WTC11 (cell line): ENCODE measurements around the gene HNF1A. TPM values are rescaled to one million over a fixed set of nuclear protein-coding genes. Genes with fewer than 3 reads are reported as not detected.

Experiments
- ATAC-seq: fragments of 200-7000 bp; cut with Tn5 transposase; 2 replicates; pipeline ENCODE4 v1.10.0; 2021; ENCODE audit warnings: mild to moderate bottlenecking, moderate library complexity
- CTCF ChIA-PET: fragments of 300-600 bp; sonication (Branson Sonifier 250); formaldehyde crosslinking; loops from one replicate; lab custom pipeline; 2021; ENCODE audit warnings: antibody characterized with exemption; lab: Charles Lee
- POLR2A ChIA-PET: fragments of 350-600 bp; sonication (Branson Sonifier 250); formaldehyde crosslinking; loops from one replicate; lab custom pipeline; 2021; ENCODE audit warnings: antibody characterized with exemption; lab: Charles Lee
- DNase-seq: peaks from one replicate; pipeline ENCODE4 v3.0.0; 2021; ENCODE audit warnings: low spot score
- H3K27ac Mint-ChIP-seq: 2 replicates; pipeline ENCODE4 v1.8.0; 2021; ENCODE audit warnings: mixed read lengths
- H3K27me3 Mint-ChIP-seq: 2 replicates; pipeline ENCODE4 v1.8.0; 2021; ENCODE audit warnings: low read depth, mild to moderate bottlenecking, moderate library complexity, mixed read lengths
- H3K36me3 Mint-ChIP-seq: 2 replicates; pipeline ENCODE4 v1.8.0; 2021; ENCODE audit warnings: mixed read lengths
- H3K4me1 Mint-ChIP-seq: 2 replicates; pipeline ENCODE4 v1.8.0; 2022; ENCODE audit warnings: mixed read lengths
- H3K4me3 Mint-ChIP-seq: 2 replicates; pipeline ENCODE4 v1.8.0; 2021; ENCODE audit warnings: mild to moderate bottlenecking, moderate library complexity, mixed read lengths
- H3K9me3 Mint-ChIP-seq: 2 replicates; pipeline ENCODE4 v1.8.0; 2021; ENCODE audit warnings: mixed read lengths
- ESRRA ChIP-seq: sonication (generic); formaldehyde crosslinking; IDR thresholded peaks from 2 replicates; pipeline ENCODE4 v1.8.1; 2022; ENCODE audit warnings: mild to moderate bottlenecking, missing genetic modification reagents, borderline replicate concordance
- FOXP1 ChIP-seq: sonication (generic); formaldehyde crosslinking; IDR thresholded peaks from 2 replicates; pipeline ENCODE4 v1.8.0; 2022; ENCODE audit warnings: missing genetic modification reagents, mild to moderate bottlenecking, moderate library complexity, borderline replicate concordance
- GABPB1 ChIP-seq: sonication (generic); formaldehyde crosslinking; IDR thresholded peaks from 2 replicates; pipeline ENCODE4 v1.8.1; 2023; ENCODE audit warnings: mild to moderate bottlenecking, missing genetic modification reagents
- IRF2 ChIP-seq: sonication (generic); formaldehyde crosslinking; IDR thresholded peaks from 2 replicates; pipeline ENCODE4 v1.8.0; 2022; ENCODE audit warnings: low read depth, missing genetic modification reagents, borderline replicate concordance
- KAT7 ChIP-seq: sonication (generic); formaldehyde crosslinking; IDR thresholded peaks from 2 replicates; pipeline ENCODE4 v1.8.1; 2023; ENCODE audit warnings: missing genetic modification reagents, mild to moderate bottlenecking, borderline replicate concordance
- MYBL2 ChIP-seq: sonication (generic); formaldehyde crosslinking; IDR thresholded peaks from 2 replicates; pipeline ENCODE4 v1.8.1; 2023; ENCODE audit warnings: mild to moderate bottlenecking, moderate library complexity, missing genetic modification reagents
- NFYB ChIP-seq: sonication (generic); formaldehyde crosslinking; conservative IDR thresholded peaks from 2 replicates; pipeline ENCODE4 v1.8.0; 2022; ENCODE audit warnings: low read depth, missing genetic modification reagents
- NR3C1 ChIP-seq: sonication (generic); formaldehyde crosslinking; conservative IDR thresholded peaks from 2 replicates; pipeline ENCODE4 v1.8.1; 2023; ENCODE audit warnings: low read depth, mild to moderate bottlenecking, missing genetic modification reagents
- PRRX2 ChIP-seq: fragments of 250-450 bp; sonication (Bioruptor Pico); IDR thresholded peaks from 2 replicates; pipeline ENCODE4 v1.8.0; 2021; ENCODE audit warnings: mild to moderate bottlenecking
- ZNF121 ChIP-seq: sonication (generic); formaldehyde crosslinking; IDR thresholded peaks from 2 replicates; pipeline ENCODE4 v1.8.0; 2023; ENCODE audit warnings: missing genetic modification reagents
- total RNA-seq: library from RNA; stranded (reverse); gene quantifications from 3 replicates; pipeline ENCODE4 v1.2.3, GENCODE V29; 2021
- TF ChIP-seq, protein P1 (sequence below): sonication (generic); formaldehyde crosslinking; IDR thresholded peaks from 2 replicates; pipeline ENCODE4 v1.8.0; 2022; ENCODE audit warnings: mild to moderate bottlenecking, missing genetic modification reagents
- TF ChIP-seq, protein P2 (sequence below): fragments of 250-450 bp; sonication (Bioruptor Pico); IDR thresholded peaks from 2 replicates; pipeline ENCODE4 v2.1.2; 2022; ENCODE audit warnings: mild to moderate bottlenecking, moderate library complexity
- TF ChIP-seq, protein P3 (sequence below): sonication (generic); formaldehyde crosslinking; IDR thresholded peaks from 2 replicates; pipeline ENCODE4 v1.8.0; 2022; ENCODE audit warnings: missing genetic modification reagents
- TF ChIP-seq, protein P4 (sequence below): sonication (generic); formaldehyde crosslinking; IDR thresholded peaks from 2 replicates; pipeline ENCODE4 v1.8.0; 2023; ENCODE audit warnings: mild to moderate bottlenecking, missing genetic modification reagents
- TF ChIP-seq, protein P5 (sequence below): sonication (generic); formaldehyde crosslinking; IDR thresholded peaks from 2 replicates; pipeline ENCODE4 v1.8.0; 2023; ENCODE audit warnings: missing genetic modification reagents, mild to moderate bottlenecking, borderline replicate concordance

The HNF1A gene
- total RNA-seq, 1 experiment from 2014 or later: not detected

DNA sequence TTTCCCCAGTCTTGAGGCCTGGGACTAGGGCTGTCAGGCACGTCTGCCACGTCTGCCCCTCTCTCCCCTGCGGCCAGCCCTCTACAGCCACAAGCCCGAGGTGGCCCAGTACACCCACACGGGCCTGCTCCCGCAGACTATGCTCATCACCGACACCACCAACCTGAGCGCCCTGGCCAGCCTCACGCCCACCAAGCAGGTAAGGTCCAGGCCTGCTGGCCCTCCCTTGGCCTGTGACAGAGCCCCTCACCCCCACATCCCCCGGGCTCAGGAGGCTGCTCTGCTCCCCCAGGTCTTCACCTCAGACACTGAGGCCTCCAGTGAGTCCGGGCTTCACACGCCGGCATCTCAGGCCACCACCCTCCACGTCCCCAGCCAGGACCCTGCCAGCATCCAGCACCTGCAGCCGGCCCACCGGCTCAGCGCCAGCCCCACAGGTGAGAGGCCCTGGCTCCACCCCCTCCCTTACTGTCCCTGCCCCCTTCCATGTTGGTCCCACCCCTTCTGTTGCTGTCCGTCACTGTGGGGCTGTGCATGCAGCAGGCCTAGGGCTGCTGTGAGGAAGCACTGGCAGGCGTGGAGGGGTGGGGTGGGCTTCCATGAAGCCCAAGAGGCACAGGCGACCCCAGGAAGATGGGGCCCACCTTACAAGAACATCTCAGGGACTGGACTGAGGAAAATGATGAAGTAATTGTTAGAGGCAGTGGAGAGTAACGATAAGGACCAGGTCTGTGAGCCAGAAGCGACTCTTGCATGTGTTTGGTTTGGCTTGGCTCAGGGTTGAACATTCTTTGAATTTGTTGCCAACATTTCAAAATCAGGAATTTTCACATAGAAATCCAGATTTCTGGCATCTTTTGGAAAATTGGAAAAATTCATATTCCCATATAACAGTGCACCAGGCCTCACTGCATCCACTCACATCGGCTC is 21.1 kb downstream of the HNF1A start (continued):
- TF ChIP-seq, protein P1, sequence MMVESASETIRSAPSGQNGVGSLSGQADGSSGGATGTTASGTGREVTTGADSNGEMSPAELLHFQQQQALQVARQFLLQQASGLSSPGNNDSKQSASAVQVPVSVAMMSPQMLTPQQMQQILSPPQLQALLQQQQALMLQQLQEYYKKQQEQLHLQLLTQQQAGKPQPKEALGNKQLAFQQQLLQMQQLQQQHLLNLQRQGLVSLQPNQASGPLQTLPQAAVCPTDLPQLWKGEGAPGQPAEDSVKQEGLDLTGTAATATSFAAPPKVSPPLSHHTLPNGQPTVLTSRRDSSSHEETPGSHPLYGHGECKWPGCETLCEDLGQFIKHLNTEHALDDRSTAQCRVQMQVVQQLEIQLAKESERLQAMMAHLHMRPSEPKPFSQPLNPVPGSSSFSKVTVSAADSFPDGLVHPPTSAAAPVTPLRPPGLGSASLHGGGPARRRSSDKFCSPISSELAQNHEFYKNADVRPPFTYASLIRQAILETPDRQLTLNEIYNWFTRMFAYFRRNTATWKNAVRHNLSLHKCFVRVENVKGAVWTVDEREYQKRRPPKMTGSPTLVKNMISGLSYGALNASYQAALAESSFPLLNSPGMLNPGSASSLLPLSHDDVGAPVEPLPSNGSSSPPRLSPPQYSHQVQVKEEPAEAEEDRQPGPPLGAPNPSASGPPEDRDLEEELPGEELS: no peak
- TF ChIP-seq, protein P2, sequence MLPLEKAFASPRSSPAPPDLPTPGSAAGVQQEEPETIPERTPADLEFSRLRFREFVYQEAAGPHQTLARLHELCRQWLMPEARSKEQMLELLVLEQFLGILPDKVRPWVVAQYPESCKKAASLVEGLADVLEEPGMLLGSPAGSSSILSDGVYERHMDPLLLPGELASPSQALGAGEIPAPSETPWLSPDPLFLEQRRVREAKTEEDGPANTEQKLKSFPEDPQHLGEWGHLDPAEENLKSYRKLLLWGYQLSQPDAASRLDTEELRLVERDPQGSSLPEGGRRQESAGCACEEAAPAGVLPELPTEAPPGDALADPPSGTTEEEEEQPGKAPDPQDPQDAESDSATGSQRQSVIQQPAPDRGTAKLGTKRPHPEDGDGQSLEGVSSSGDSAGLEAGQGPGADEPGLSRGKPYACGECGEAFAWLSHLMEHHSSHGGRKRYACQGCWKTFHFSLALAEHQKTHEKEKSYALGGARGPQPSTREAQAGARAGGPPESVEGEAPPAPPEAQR (CRISPR knock-in tag): no peak
- TF ChIP-seq, all 79 proteins: peak for 9

DNA sequence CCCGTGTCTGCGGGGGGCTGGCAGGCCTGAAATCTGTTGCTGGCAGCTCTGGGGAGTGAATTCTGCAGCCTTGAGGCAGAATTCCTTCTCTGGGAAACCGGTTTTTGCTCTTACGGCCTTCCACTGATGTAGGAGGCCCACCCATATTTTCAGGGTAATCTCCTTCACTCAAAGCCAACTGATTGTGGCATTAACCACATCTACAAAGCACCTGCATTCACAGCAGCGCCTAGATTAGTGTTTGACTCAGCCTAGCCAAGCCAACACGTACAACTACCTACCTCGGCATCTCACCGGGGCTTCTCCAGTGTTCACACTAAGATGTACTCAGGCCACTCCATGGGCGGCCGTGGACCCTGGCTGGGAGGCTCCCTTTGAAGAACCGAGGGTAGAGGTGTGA is 22.2 kb downstream of the HNF1A start:
- TF ChIP-seq NR3C1 (CRISPR knock-in tag) (no peak), NFYB (CRISPR knock-in tag) (no peak), MYBL2 (CRISPR knock-in tag) (no peak), PRRX2 (CRISPR knock-in tag) (no peak), GABPB1 (CRISPR knock-in tag) (no peak), FOXP1 (no peak), IRF2 (CRISPR knock-in tag) (no peak)
- TF ChIP-seq, protein P3, sequence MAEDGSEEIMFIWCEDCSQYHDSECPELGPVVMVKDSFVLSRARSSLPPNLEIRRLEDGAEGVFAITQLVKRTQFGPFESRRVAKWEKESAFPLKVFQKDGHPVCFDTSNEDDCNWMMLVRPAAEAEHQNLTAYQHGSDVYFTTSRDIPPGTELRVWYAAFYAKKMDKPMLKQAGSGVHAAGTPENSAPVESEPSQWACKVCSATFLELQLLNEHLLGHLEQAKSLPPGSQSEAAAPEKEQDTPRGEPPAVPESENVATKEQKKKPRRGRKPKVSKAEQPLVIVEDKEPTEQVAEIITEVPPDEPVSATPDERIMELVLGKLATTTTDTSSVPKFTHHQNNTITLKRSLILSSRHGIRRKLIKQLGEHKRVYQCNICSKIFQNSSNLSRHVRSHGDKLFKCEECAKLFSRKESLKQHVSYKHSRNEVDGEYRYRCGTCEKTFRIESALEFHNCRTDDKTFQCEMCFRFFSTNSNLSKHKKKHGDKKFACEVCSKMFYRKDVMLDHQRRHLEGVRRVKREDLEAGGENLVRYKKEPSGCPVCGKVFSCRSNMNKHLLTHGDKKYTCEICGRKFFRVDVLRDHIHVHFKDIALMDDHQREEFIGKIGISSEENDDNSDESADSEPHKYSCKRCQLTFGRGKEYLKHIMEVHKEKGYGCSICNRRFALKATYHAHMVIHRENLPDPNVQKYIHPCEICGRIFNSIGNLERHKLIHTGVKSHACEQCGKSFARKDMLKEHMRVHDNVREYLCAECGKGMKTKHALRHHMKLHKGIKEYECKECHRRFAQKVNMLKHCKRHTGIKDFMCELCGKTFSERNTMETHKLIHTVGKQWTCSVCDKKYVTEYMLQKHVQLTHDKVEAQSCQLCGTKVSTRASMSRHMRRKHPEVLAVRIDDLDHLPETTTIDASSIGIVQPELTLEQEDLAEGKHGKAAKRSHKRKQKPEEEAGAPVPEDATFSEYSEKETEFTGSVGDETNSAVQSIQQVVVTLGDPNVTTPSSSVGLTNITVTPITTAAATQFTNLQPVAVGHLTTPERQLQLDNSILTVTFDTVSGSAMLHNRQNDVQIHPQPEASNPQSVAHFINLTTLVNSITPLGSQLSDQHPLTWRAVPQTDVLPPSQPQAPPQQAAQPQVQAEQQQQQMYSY: no peak
- ATAC-seq (no peak), DNase-seq (no peak)
- Mint-ChIP-seq H3K27ac (no peak overlapping the region), H3K4me1 (peaks cover 10% of the 10 kb centered on the region), H3K9me3 (no peaks in the 10 kb centered on the region), H3K27me3 (no peaks in the 10 kb centered on the region), H3K4me3 (no peak overlapping the region), H3K36me3 (peaks cover 20% of the 10 kb centered on the region)
- POLR2A ChIA-PET: no interaction called here
- CTCF ChIA-PET: interaction anchor here (1.4 kb wide), 1 partner anchor 23 kb away, joined by 3 read pairs; the partner anchor contains the start of gene HNF1A

DNA sequence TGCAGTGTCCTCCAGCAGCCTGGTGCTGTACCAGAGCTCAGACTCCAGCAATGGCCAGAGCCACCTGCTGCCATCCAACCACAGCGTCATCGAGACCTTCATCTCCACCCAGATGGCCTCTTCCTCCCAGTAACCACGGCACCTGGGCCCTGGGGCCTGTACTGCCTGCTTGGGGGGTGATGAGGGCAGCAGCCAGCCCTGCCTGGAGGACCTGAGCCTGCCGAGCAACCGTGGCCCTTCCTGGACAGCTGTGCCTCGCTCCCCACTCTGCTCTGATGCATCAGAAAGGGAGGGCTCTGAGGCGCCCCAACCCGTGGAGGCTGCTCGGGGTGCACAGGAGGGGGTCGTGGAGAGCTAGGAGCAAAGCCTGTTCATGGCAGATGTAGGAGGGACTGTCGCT is 22.7 kb downstream of the HNF1A start:
- ATAC-seq (no peak), DNase-seq (no peak)
- H3K36me3 Mint-ChIP-seq: peaks cover 21% of the 10 kb centered on the region
- POLR2A ChIA-PET: interaction anchor here (1.3 kb wide), 1 partner anchor 28 kb away, joined by 3 read pairs; no protein-coding TSS in a partner anchor
- CTCF ChIA-PET: interaction anchor here (1.2 to 1.4 kb wide), 2 partner anchors 23 to 352 kb away, joined by 3 to 4 read pairs; partner anchors contain the start of gene HNF1A
- peaks cover 10% of the 10 kb centered on the region for H3K4me1 Mint-ChIP-seq
- H3K27ac Mint-ChIP-seq: no peak overlapping the region
- H3K4me3 Mint-ChIP-seq: no peak overlapping the region
- no peaks in the 10 kb centered on the region for H3K9me3 Mint-ChIP-seq
- H3K27me3 Mint-ChIP-seq: no peaks in the 10 kb centered on the region
- TF ChIP-seq ZNF121 (no peak), ESRRA (CRISPR knock-in tag) (no peak), KAT7 (CRISPR knock-in tag) (no peak)
- TF ChIP-seq, protein P4, sequence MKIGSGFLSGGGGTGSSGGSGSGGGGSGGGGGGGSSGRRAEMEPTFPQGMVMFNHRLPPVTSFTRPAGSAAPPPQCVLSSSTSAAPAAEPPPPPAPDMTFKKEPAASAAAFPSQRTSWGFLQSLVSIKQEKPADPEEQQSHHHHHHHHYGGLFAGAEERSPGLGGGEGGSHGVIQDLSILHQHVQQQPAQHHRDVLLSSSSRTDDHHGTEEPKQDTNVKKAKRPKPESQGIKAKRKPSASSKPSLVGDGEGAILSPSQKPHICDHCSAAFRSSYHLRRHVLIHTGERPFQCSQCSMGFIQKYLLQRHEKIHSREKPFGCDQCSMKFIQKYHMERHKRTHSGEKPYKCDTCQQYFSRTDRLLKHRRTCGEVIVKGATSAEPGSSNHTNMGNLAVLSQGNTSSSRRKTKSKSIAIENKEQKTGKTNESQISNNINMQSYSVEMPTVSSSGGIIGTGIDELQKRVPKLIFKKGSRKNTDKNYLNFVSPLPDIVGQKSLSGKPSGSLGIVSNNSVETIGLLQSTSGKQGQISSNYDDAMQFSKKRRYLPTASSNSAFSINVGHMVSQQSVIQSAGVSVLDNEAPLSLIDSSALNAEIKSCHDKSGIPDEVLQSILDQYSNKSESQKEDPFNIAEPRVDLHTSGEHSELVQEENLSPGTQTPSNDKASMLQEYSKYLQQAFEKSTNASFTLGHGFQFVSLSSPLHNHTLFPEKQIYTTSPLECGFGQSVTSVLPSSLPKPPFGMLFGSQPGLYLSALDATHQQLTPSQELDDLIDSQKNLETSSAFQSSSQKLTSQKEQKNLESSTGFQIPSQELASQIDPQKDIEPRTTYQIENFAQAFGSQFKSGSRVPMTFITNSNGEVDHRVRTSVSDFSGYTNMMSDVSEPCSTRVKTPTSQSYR (CRISPR knock-in tag): no peak
- TF ChIP-seq, protein P5, sequence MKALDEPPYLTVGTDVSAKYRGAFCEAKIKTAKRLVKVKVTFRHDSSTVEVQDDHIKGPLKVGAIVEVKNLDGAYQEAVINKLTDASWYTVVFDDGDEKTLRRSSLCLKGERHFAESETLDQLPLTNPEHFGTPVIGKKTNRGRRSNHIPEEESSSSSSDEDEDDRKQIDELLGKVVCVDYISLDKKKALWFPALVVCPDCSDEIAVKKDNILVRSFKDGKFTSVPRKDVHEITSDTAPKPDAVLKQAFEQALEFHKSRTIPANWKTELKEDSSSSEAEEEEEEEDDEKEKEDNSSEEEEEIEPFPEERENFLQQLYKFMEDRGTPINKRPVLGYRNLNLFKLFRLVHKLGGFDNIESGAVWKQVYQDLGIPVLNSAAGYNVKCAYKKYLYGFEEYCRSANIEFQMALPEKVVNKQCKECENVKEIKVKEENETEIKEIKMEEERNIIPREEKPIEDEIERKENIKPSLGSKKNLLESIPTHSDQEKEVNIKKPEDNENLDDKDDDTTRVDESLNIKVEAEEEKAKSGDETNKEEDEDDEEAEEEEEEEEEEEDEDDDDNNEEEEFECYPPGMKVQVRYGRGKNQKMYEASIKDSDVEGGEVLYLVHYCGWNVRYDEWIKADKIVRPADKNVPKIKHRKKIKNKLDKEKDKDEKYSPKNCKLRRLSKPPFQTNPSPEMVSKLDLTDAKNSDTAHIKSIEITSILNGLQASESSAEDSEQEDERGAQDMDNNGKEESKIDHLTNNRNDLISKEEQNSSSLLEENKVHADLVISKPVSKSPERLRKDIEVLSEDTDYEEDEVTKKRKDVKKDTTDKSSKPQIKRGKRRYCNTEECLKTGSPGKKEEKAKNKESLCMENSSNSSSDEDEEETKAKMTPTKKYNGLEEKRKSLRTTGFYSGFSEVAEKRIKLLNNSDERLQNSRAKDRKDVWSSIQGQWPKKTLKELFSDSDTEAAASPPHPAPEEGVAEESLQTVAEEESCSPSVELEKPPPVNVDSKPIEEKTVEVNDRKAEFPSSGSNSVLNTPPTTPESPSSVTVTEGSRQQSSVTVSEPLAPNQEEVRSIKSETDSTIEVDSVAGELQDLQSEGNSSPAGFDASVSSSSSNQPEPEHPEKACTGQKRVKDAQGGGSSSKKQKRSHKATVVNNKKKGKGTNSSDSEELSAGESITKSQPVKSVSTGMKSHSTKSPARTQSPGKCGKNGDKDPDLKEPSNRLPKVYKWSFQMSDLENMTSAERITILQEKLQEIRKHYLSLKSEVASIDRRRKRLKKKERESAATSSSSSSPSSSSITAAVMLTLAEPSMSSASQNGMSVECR (CRISPR knock-in tag): no peak
